ENCODE results near the gene SWSAP1.

Gene SWSAP1

DNA sequence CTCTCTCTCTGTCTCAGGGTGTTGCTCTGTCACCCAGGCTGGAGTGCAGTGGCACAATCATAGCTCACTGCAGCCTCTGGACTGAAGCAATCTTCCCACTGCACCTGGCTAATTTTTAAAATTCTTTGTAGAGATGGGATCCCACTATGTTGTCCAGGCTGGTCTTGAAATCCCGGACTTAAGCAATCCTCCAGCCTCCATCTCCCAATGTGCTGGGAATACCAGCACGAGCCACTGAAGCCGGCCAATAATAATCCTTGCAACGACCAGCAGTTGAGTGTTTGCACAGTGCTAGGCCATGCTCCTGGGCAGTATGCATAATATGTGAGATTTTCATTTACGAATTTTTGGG lies 10.3 kb downstream of the SWSAP1 start:
- TF ChIP-seq, protein P1, sequence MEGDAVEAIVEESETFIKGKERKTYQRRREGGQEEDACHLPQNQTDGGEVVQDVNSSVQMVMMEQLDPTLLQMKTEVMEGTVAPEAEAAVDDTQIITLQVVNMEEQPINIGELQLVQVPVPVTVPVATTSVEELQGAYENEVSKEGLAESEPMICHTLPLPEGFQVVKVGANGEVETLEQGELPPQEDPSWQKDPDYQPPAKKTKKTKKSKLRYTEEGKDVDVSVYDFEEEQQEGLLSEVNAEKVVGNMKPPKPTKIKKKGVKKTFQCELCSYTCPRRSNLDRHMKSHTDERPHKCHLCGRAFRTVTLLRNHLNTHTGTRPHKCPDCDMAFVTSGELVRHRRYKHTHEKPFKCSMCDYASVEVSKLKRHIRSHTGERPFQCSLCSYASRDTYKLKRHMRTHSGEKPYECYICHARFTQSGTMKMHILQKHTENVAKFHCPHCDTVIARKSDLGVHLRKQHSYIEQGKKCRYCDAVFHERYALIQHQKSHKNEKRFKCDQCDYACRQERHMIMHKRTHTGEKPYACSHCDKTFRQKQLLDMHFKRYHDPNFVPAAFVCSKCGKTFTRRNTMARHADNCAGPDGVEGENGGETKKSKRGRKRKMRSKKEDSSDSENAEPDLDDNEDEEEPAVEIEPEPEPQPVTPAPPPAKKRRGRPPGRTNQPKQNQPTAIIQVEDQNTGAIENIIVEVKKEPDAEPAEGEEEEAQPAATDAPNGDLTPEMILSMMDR (IDR thresholded peaks at IDR 0.05; ENCODE audit: control insufficient read depth, insufficient read depth, low read depth, low read length, missing control alignments), result no peak
- DNase-seq (ENCODE audit: low read depth), result no peak
- no peak overlapping the region for H3K4me3 ChIP-seq (ENCODE audit: control insufficient read depth, low read depth, low read length)

DNA sequence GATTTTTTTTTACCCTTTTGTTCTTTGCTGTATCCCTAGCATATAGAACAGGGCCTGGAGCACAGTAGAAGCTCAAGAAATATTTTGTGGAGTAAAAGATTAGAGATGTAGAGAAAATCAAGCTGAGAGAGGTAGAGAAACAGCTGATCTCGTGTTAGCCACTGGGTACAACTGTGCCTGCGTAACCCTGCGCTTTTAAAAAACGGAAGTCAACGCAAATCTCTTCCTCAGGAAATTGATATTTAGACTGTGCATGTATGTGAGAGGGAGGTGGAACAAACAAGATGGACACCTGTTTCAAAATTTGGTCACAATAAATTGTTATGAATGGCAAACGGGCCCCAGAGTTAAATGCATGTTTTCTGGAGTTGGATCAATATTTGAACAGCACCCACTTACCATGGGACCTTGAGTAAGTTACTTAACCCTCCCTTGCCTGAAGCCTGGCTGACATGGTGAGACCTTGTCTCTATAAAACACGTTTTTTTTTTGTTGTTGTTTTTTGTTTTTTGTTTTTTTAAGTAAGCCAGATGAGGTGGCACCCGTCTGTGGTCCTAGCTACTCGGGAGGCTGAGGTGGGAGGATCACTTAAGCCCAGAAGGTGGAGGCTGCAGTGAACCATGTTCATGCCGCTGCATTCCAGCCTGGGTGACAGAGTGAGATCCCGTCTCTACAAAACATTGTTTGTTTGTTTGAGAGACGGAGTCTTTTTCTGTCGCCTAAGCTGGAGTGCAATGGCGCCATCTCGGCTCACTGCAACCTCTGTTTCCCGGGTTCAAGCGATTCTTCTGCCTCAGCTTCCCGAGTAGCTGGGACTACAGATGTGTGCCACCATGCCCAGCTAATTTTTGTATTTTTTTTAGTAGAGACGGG lies 12.9 kb downstream of the SWSAP1 start:
- DNase-seq (ENCODE audit: low read depth), result no peak
- TF ChIP-seq, protein P1 (IDR thresholded peaks at IDR 0.05; ENCODE audit: control insufficient read depth, insufficient read depth, low read depth, low read length, missing control alignments), result no peak
- H3K4me3 ChIP-seq (ENCODE audit: control insufficient read depth, low read depth, low read length), result no peak overlapping the region

DNA sequence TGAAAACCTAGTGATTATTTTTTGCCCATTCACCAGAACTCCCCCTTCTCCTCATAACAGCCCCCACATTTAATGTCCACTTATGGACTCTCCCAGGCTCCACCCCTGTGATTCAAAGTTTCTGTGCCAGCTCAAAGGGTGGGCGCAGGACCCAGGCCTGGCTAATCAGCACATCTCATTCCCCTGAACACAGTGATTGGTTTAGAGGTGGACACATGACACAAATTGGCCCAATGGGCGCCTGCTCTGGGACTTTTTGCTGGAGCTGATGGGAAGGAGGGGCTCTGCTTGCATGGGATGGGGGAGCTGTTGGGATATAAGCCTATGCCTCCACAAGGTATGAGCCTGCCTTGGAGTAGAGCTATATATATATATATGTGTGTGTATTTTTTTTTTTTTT lies 15.9 kb downstream of the SWSAP1 start:
- H3K4me3 ChIP-seq (ENCODE audit: control insufficient read depth, low read depth, low read length), result no peak overlapping the region
- TF ChIP-seq, protein P1 (IDR thresholded peaks at IDR 0.05; ENCODE audit: control insufficient read depth, insufficient read depth, low read depth, low read length, missing control alignments), result no peak
- DNase-seq (ENCODE audit: low read depth), result no peak

DNA sequence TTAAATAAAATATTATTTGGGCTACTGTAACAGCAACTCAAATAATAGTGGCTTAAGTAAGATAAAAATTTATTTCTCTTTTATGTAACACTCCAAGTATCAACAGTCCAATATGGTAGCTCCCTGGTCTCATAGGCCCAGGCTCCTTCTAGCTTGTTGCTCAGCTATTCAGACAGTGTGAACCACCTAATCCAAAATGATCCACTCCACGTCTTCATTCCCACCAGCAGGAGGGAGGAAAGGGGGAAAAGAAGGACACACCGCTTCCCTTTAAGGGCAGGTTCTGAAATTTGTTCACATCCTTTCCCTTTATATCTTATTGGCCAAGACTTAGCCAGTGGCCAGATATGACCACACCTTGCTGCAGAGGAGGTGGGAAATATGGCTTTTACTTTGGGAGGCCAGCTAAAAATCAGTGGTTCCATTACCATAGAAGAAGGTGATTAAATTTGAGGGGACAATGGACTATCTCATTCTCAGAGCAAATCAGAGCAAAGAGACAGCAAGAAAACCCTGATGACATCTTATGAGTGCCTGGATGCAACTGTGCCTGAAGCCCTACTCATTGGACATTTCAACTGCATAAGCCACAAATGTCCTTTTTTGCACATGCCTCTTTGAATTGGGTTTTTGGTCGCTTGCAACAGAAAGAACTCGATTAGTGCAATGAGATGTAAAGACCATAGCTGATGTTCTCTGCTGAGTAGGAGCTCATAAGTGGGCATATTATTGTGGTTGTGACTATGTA lies 16.6 kb downstream of the SWSAP1 start:
- H3K4me3 ChIP-seq (ENCODE audit: control insufficient read depth, low read depth, low read length), result no peak overlapping the region
- TF ChIP-seq, protein P1 (IDR thresholded peaks at IDR 0.05; ENCODE audit: control insufficient read depth, insufficient read depth, low read depth, low read length, missing control alignments), result no peak
- DNase-seq (ENCODE audit: low read depth), result no peak

DNA sequence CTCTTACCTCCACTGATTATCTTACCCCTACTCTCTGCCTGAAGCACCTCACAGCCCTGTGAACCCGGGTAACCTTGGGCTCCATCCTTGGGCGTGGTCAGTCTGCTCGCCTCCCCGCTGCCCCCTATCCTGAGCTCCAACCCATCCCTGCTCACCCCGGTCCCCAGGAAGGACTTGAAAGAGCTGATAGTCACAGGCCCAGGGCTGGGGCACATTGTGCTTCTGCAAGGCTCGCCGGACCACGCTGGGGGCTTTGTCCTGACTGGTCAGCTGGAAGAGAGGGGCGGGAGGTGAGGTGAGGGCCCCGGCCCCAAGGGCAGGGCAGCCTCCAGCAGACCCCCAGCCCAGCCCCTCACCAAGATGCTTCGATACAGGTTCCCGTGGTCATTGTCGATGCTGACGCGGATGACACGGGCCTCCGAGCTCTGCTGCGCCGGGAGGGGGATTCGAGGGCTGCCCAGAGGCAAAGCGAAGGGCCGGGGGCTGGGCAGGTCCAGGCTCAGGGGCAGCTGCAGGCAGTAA lies 22.7 kb downstream of the SWSAP1 start:
- no peak for DNase-seq (ENCODE audit: low read depth)
- TF ChIP-seq, protein P1 (IDR thresholded peaks at IDR 0.05; ENCODE audit: control insufficient read depth, insufficient read depth, low read depth, low read length, missing control alignments), result no peak
- H3K4me3 ChIP-seq (ENCODE audit: control insufficient read depth, low read depth, low read length), result no peak overlapping the region

DNA sequence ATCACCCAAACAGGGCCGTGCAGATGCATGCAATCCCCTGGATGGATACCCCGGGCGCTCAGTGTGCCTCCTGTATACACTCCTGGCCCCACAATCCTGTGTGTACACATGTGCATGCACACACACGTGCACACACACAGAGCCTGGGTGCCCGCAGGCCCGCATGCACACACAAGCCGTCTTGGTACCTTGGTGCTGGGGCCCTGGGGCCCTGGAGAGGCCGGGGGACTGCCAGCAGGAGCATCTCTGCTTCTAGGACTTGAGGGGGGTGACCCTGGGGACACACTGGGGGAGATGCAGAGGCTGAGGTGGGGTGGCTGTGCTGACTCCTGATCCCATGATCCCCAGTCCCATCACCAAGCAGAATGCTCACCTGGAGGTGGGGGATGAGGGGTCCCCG lies 25.2 kb downstream of the SWSAP1 start:
- H3K4me3 ChIP-seq (ENCODE audit: control insufficient read depth, low read depth, low read length), result no peak overlapping the region
- DNase-seq (ENCODE audit: low read depth), result no peak
- TF ChIP-seq, protein P1 (IDR thresholded peaks at IDR 0.05; ENCODE audit: control insufficient read depth, insufficient read depth, low read depth, low read length, missing control alignments), result no peak
